ENCODE measurements around the gene CEMP1.

DNA sequence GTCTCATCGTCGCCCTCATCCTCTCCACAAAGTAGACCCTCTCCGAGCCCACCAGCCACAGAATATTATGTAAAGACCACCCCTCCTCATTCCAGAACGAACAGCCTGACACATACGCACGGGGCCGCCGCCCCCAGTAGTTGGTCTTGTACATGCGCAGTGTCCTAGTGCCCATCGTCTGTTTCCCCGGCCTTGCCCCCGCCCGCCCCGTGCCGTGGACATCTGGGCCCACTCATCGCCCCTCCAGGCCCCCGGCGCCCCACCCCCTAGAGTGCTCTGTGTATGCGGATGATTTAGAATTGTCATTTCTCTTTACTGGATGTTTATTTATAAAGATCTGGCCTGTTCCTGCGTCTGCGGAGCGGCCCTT is 11.5 kb downstream of the CEMP1 start:
- TF ChIP-seq, protein P1, sequence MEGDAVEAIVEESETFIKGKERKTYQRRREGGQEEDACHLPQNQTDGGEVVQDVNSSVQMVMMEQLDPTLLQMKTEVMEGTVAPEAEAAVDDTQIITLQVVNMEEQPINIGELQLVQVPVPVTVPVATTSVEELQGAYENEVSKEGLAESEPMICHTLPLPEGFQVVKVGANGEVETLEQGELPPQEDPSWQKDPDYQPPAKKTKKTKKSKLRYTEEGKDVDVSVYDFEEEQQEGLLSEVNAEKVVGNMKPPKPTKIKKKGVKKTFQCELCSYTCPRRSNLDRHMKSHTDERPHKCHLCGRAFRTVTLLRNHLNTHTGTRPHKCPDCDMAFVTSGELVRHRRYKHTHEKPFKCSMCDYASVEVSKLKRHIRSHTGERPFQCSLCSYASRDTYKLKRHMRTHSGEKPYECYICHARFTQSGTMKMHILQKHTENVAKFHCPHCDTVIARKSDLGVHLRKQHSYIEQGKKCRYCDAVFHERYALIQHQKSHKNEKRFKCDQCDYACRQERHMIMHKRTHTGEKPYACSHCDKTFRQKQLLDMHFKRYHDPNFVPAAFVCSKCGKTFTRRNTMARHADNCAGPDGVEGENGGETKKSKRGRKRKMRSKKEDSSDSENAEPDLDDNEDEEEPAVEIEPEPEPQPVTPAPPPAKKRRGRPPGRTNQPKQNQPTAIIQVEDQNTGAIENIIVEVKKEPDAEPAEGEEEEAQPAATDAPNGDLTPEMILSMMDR (IDR thresholded peaks at IDR 0.05), result no peak
- no peak for TF ChIP-seq POLR2A (IDR thresholded peaks at IDR 0.05)

All from thyroid gland (tissue), 4 donors.